Measurements from ENCODE around the gene RABGAP1L. TPM values are rescaled to one million over a fixed set of nuclear protein-coding genes. Genes with fewer than 3 reads are reported as not detected.

RABGAP1L gene
- total and polyA plus RNA-seq, 12 donors = 13.0 to 167 (median 109) TPM

DNA sequence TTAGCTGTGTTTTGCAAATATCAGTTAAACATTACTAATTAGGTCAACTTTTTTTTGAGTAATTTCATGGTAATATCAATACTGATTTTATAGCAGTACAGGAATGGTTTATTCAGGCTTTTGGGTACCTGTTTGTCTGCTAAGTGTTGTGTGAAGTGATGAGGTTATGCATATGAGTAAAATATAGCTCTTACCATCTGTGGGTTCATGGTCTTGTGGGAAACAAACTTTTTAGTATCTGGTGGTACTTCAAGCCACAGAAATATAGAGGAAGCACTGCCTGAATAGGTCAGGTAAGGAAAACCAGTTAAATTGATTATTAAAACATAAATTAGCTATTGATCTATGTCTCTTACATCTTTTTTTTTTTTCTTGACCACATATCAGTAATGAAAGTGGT is 113.9 kb downstream of the RABGAP1L start:
- H3K36me3 ChIP-seq = peaks cover 0 to 43% (median 0%) of the 10 kb centered on the region in 9 donors
- no peak overlapping the region for H3K27ac ChIP-seq
- DNase-seq (no peak), ATAC-seq (no peak)
- H3K4me1 ChIP-seq = peaks cover 0 to 5% (median 0%) of the 10 kb centered on the region in 9 donors
- intact Hi-C loops (cut with DNase I) = loop anchor here in 1 of 10 donors (10.0 kb wide), 1 partner anchor 142 kb away; no protein-coding TSS in a partner anchor
- H3K9me3 ChIP-seq = no peaks in the 10 kb centered on the region
- TF ChIP-seq, protein P1, sequence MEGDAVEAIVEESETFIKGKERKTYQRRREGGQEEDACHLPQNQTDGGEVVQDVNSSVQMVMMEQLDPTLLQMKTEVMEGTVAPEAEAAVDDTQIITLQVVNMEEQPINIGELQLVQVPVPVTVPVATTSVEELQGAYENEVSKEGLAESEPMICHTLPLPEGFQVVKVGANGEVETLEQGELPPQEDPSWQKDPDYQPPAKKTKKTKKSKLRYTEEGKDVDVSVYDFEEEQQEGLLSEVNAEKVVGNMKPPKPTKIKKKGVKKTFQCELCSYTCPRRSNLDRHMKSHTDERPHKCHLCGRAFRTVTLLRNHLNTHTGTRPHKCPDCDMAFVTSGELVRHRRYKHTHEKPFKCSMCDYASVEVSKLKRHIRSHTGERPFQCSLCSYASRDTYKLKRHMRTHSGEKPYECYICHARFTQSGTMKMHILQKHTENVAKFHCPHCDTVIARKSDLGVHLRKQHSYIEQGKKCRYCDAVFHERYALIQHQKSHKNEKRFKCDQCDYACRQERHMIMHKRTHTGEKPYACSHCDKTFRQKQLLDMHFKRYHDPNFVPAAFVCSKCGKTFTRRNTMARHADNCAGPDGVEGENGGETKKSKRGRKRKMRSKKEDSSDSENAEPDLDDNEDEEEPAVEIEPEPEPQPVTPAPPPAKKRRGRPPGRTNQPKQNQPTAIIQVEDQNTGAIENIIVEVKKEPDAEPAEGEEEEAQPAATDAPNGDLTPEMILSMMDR (IDR thresholded peaks at IDR 0.05) = no peak
- H3K4me3 ChIP-seq = no peak overlapping the region
- no peaks in the 10 kb centered on the region for H3K27me3 ChIP-seq

DNA sequence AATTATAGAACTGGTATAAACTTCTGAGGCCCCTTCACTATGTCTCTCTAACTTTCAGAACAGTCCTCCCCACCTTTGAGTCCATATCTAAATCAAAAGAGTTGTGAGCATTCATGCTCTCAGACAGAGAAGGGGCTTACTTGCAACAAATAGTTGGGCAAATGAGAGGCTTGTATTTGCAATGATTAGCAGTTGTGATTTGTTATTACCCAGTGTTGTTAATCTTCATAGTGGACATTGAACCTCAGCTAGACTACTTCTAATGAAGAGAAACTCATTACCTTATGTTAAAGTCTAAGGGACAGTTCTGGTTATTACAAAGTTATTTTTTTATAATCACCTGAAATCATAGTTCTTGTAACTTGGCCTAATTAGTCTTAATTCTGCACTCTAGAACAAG is 114.5 kb downstream of the RABGAP1L start:
- Histone ChIP-seq H3K27me3 (no peaks in the 10 kb centered on the region), H3K4me3 (no peak overlapping the region), H3K9me3 (no peaks in the 10 kb centered on the region), H3K27ac (no peak overlapping the region), H3K4me1 (peaks cover 0 to 5% (median 0%) of the 10 kb centered on the region in 9 donors), H3K36me3 (peaks cover 0 to 46% (median 0%) of the 10 kb centered on the region in 9 donors)
- ATAC-seq (no peak), DNase-seq (no peak)
- TF ChIP-seq, protein P1 (IDR thresholded peaks at IDR 0.05) = no peak
- intact Hi-C loops (cut with DNase I) = loop anchor here in 1 of 10 donors (10.0 kb wide), 1 partner anchor 141 kb away; no protein-coding TSS in a partner anchor

DNA sequence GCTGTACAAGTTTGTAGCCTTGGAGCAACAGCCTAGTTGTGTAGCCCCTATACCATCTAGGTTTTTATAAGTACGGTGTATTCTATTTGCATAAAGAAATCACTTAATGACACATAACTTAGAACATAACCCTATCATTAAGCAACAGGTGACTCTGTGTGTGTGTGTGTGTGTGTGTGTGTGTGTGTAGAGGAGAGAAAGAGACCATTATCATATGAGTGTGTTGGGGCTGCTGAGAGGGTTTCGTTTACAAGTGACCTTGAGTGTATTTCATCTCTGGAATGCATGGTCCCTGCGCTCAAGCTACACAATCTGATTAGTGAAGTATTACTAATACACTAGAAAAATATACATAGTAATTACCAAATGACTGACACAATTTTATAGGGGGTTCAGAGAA is 115.1 kb downstream of the RABGAP1L start:
- TF ChIP-seq, protein P1 (IDR thresholded peaks at IDR 0.05) = no peak
- WGBS, 2 donors = 61 to 76% methylated on average over 3 of the region's 3 CpGs
- no peak overlapping the region for H3K27ac ChIP-seq
- intact Hi-C loops (cut with DNase I) = loop anchor here in 1 of 10 donors (10.0 kb wide), 1 partner anchor 140 kb away; no protein-coding TSS in a partner anchor
- H3K4me3 ChIP-seq = no peak overlapping the region
- H3K27me3 ChIP-seq = no peaks in the 10 kb centered on the region
- H3K36me3 ChIP-seq = peaks cover 0 to 49% (median 0%) of the 10 kb centered on the region in 9 donors
- ATAC-seq (no peak), DNase-seq (no peak)
- peaks cover 0 to 5% (median 0%) of the 10 kb centered on the region in 9 donors for H3K4me1 ChIP-seq
- no peaks in the 10 kb centered on the region for H3K9me3 ChIP-seq

DNA sequence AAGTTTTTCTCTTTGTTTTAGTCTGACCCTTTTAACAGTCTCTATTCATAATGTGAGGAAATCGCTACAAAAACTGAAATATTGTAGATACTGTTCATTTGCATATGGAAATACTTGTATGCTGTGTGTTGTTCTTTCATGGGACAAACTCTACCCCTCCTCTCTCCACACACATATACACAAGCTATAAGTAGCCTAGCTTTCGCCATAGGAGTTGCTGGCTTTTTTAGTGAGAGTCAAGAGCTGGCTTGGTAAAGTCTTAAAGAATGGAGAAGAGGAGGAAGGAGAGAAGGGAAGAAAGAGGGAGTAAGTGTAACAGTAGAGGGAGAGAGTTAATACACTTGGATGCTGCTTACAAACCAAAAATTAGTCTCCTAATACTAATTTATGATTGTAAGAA is 115.6 kb downstream of the RABGAP1L start:
- Histone ChIP-seq H3K4me3 (no peak overlapping the region), H3K27me3 (no peaks in the 10 kb centered on the region), H3K36me3 (peaks cover 0 to 51% (median 0%) of the 10 kb centered on the region in 9 donors), H3K9me3 (no peaks in the 10 kb centered on the region), H3K27ac (no peak overlapping the region), H3K4me1 (peaks cover 0 to 3% (median 0%) of the 10 kb centered on the region in 9 donors)
- ATAC-seq (no peak), DNase-seq (no peak)
- WGBS, 2 donors = 96 to 98% methylated on average over 2 of the region's 2 CpGs
- intact Hi-C loops (cut with DNase I) = loop anchor here in 1 of 10 donors (10.0 kb wide), 1 partner anchor 140 kb away; no protein-coding TSS in a partner anchor
- TF ChIP-seq, protein P1 (IDR thresholded peaks at IDR 0.05) = no peak
